IMR-90 (cell line): ENCODE data around the gene ZNF277. TPM values are rescaled to one million over a fixed set of nuclear protein-coding genes. Genes with fewer than 3 reads are reported as not detected.

ENCODE experiments used
- ATAC-seq: fragments of 200-7000 bp; cut with Tn5 transposase; 2 replicates; pipeline ENCODE4 v1.9.1; 2020; ENCODE audit warnings: low read depth, mild to moderate bottlenecking, moderate library complexity
- BruUV-seq: library from RNA; stranded (reverse); fragments of 400-500 nt; replicated peaks from 2 replicates; lab custom pipeline; 2021; lab: Mats Ljungman, UMichigan
- CTCF ChIA-PET: fragments of 300-600 bp; formaldehyde crosslinking; extraction: SDS; loops from one replicate; lab custom pipeline; 2021; ENCODE audit warnings: antibody characterized with exemption; lab: Yijun Ruan, JAX
- POLR2A ChIA-PET: fragments of 300-600 bp; sonication (Branson Sonifier 250); formaldehyde crosslinking; loops from one replicate; lab custom pipeline; 2022; ENCODE audit warnings: antibody characterized with exemption; ENCODE audit not compliant: unreplicated experiment; lab: Charles Lee
- DNase-seq: peaks from one replicate; pipeline ENCODE4 v3.0.0; 2013
- H2AFZ ChIP-seq: replicated peaks from 2 replicates; pipeline ENCODE3; 2013; ENCODE audit warnings: low read length, mild to moderate bottlenecking; ENCODE audit not compliant: poor library complexity
- H2AK5ac ChIP-seq: 2 replicates; pipeline ENCODE4 v1.6.1; 2013; ENCODE audit warnings: low read depth, low read length, inconsistent platforms
- H2AK9ac ChIP-seq: replicated peaks from 2 replicates; pipeline ENCODE3; 2013; ENCODE audit warnings: mild to moderate bottlenecking, low read depth, low read length, moderate library complexity; ENCODE audit not compliant: poor library complexity
- H2BK120ac ChIP-seq: 2 replicates; pipeline ENCODE4 v1.6.1; 2013; ENCODE audit warnings: low read depth, low read length, inconsistent platforms
- H2BK15ac ChIP-seq: 3 replicates; pipeline ENCODE4 v1.6.1; 2013; ENCODE audit warnings: low read depth, low read length, inconsistent platforms
- H2BK20ac ChIP-seq: 2 replicates; pipeline ENCODE4 v1.6.1; 2013; ENCODE audit warnings: low read depth, mild to moderate bottlenecking, inconsistent platforms, low read length, moderate library complexity
- H2BK5ac ChIP-seq: 2 replicates; pipeline ENCODE4 v1.6.1; 2013; ENCODE audit warnings: mild to moderate bottlenecking, low read depth, low read length, inconsistent platforms; ENCODE audit not compliant: poor library complexity, severe bottlenecking
- H3K14ac ChIP-seq: replicated peaks from 2 replicates; pipeline ENCODE4 v1.6.1; 2013; ENCODE audit warnings: low read depth, low read length, inconsistent platforms
- H3K18ac ChIP-seq: 2 replicates; pipeline ENCODE4 v1.6.1; 2013; ENCODE audit warnings: low read depth, low read length, control low read depth
- H3K23ac ChIP-seq: 2 replicates; pipeline ENCODE4 v1.6.1; 2013; ENCODE audit warnings: low read depth, low read length, inconsistent platforms
- H3K27ac ChIP-seq: 2 replicates; pipeline ENCODE4 v1.5.1; 2013; ENCODE audit warnings: mild to moderate bottlenecking, control low read depth, low read length; ENCODE audit not compliant: insufficient read depth
- H3K27me3 ChIP-seq: 2 replicates; pipeline ENCODE4 v1.6.1; 2013; ENCODE audit warnings: low read length; ENCODE audit not compliant: control insufficient read depth, insufficient read depth
- H3K36me3 ChIP-seq: 2 replicates; pipeline ENCODE4 v1.6.1; 2013; ENCODE audit warnings: low read length, mixed read lengths; ENCODE audit not compliant: control insufficient read depth, insufficient read depth
- H3K4ac ChIP-seq: 2 replicates; pipeline ENCODE4 v1.6.1; 2013; ENCODE audit warnings: low read depth, low read length, inconsistent platforms
- H3K4me1 ChIP-seq: 2 replicates; pipeline ENCODE4 v1.6.1; 2013; ENCODE audit warnings: low read length, mixed read lengths; ENCODE audit not compliant: control insufficient read depth, insufficient read depth
- H3K4me2 ChIP-seq: 2 replicates; pipeline ENCODE4 v1.6.1; 2013; ENCODE audit warnings: low read depth, mild to moderate bottlenecking, control low read depth, low read length, moderate library complexity
- H3K4me3 ChIP-seq: 2 replicates; pipeline ENCODE4 v1.5.1; 2013; ENCODE audit warnings: low read depth, mild to moderate bottlenecking, control low read depth, low read length, moderate library complexity; ENCODE audit not compliant: insufficient read depth
- H3K56ac ChIP-seq: 2 replicates; pipeline ENCODE4 v1.6.1; 2013; ENCODE audit warnings: low read length, inconsistent platforms; ENCODE audit not compliant: insufficient read depth; ENCODE audit errors: extremely low read depth
- H3K79me1 ChIP-seq, 2 experiments: 2 replicates each; pipeline ENCODE4 v1.6.1; 2013; ENCODE audit warnings: low read length in 2 of 2, inconsistent platforms in 1 of 2, low read depth in 1 of 2
- H3K9ac ChIP-seq: 2 replicates; pipeline ENCODE4 v1.6.1; 2013; ENCODE audit warnings: low read depth, low read length, control low read depth
- H3K9me1 ChIP-seq: 2 replicates; pipeline ENCODE4 v1.6.1; 2013; ENCODE audit warnings: low read length, inconsistent platforms; ENCODE audit not compliant: insufficient read depth
- H3K9me3 ChIP-seq: 2 replicates; pipeline ENCODE4 v1.6.1; 2013; ENCODE audit warnings: low read length; ENCODE audit not compliant: control insufficient read depth, insufficient read depth
- H4K20me1 ChIP-seq: 2 replicates; pipeline ENCODE4 v1.6.1; 2013; ENCODE audit warnings: low read length, inconsistent platforms; ENCODE audit not compliant: insufficient read depth
- H4K5ac ChIP-seq: 2 replicates; pipeline ENCODE4 v1.6.1; 2013; ENCODE audit warnings: mild to moderate bottlenecking, low read depth, low read length, control low read depth
- H4K8ac ChIP-seq, 2 experiments: 2 replicates each; pipeline ENCODE4 v1.6.1; 2013; ENCODE audit warnings: low read depth in 2 of 2, low read length in 2 of 2, control low read depth in 1 of 2, inconsistent platforms in 1 of 2
- H4K91ac ChIP-seq: 2 replicates; pipeline ENCODE4 v1.6.1; 2013; ENCODE audit warnings: low read depth, low read length, inconsistent platforms; ENCODE audit not compliant: insufficient read depth
- BHLHE40 ChIP-seq: fragments of 150-350 bp; IDR thresholded peaks from 2 replicates; pipeline ENCODE4 v1.6.1; 2016; ENCODE audit warnings: mild to moderate bottlenecking, low read depth, low read length
- CEBPB ChIP-seq: IDR thresholded peaks from 2 replicates; pipeline ENCODE4 v1.6.1; 2012; ENCODE audit warnings: low read depth, low read length, improper control_type of control experiment
- CHD1 ChIP-seq: IDR thresholded peaks from 2 replicates; pipeline ENCODE4 v1.6.1; 2012; ENCODE audit warnings: low read depth, low read length, improper control_type of control experiment
- FOS ChIP-seq: fragments of 150-350 bp; IDR thresholded peaks from 2 replicates; pipeline ENCODE4 v1.6.1; 2016; ENCODE audit warnings: low read depth, low read length
- MAFK ChIP-seq: IDR thresholded peaks from 2 replicates; pipeline ENCODE4 v1.6.1; 2012; ENCODE audit warnings: low read depth, low read length, improper control_type of control experiment
- MAZ ChIP-seq: IDR thresholded peaks from 2 replicates; pipeline ENCODE4 v1.6.1; 2012; ENCODE audit warnings: low read depth, mild to moderate bottlenecking, low read length, improper control_type of control experiment, moderate library complexity, borderline replicate concordance
- MXI1 ChIP-seq: IDR thresholded peaks from 2 replicates; pipeline ENCODE4 v1.6.1; 2012; ENCODE audit warnings: low read depth, mild to moderate bottlenecking, low read length, moderate library complexity, borderline replicate concordance
- NFE2L2 ChIP-seq: fragments of 150-350 bp; IDR thresholded peaks from 2 replicates; pipeline ENCODE4 v1.6.1; 2016; ENCODE audit warnings: low read depth, mild to moderate bottlenecking, low read length
- POLR2A ChIP-seq: IDR thresholded peaks from 2 replicates; pipeline ENCODE4 v1.6.1; 2012; ENCODE audit warnings: mild to moderate bottlenecking, low read depth, low read length
- RAD21 ChIP-seq: IDR thresholded peaks from 2 replicates; pipeline ENCODE4 v1.6.1; 2012; ENCODE audit warnings: low read length, improper control_type of control experiment
- RCOR1 ChIP-seq: IDR thresholded peaks from 2 replicates; pipeline ENCODE4 v1.6.1; 2012; ENCODE audit warnings: mild to moderate bottlenecking, low read length, improper control_type of control experiment; ENCODE audit not compliant: insufficient replicate concordance
- RFX5 ChIP-seq: IDR thresholded peaks from 2 replicates; pipeline ENCODE4 v1.8.0; 2012; ENCODE audit warnings: low read depth, mild to moderate bottlenecking, low read length, moderate library complexity
- SMC3 ChIP-seq: fragments of 150-350 bp; IDR thresholded peaks from 2 replicates; pipeline ENCODE4 v1.6.1; 2016; ENCODE audit warnings: low read depth, mild to moderate bottlenecking, antibody characterized with exemption, low read length, moderate library complexity
- WGBS, 2 experiments: methylation state at CpG; one replicate each; pipeline versions ENCODE4 v1.1.5 to v1.1.7; 2013; ENCODE audit warnings: missing lambda C conversion rate in 2 of 2; ENCODE audit not compliant: insufficient read length in 1 of 2; ENCODE audit errors: extremely low coverage in 2 of 2; 5-methylcytosine and 5-hydroxymethylcytosine counted together
- dilution Hi-C: fragments of 300-500 bp; cut with HindIII; formaldehyde crosslinking; loops from one replicate; pipeline ENCODE4 v1.14.3; 2018; ENCODE audit warnings: low sequenced_read_pairs; ENCODE audit not compliant: unreplicated experiment
- in situ Hi-C: fragments of 300-500 bp; cut with MboI; formaldehyde crosslinking; loops from 3 replicates; pipeline ENCODE4 v1.14.3; 2019; ENCODE audit warnings: low sequenced_read_pairs, inconsistent platforms, mixed read lengths
- intact Hi-C: fragments of 100-400 bp; cut with micrococcal nuclease; formaldehyde crosslinking; loops from 2 replicates; pipeline ENCODE4 v1.10.0; 2022
- polyA plus RNA-seq, 3 experiments: library from polyadenylated mRNA; depleted of rRNA; stranded (reverse); fragments of >200 nt; gene quantifications; 2 replicates each; pipeline ENCODE4 v1.2.3, GENCODE V29; 2012; ENCODE audit warnings: low replicate concordance in 1 of 3
- total RNA-seq: library from RNA; depleted of rRNA; stranded (reverse); fragments of >200 nt; gene quantifications from 2 replicates; pipeline ENCODE4 v1.2.3, GENCODE V29; 2012
- TF ChIP-seq, protein P1 (sequence below): fragments of 150-350 bp; IDR thresholded peaks from 2 replicates; pipeline ENCODE4 v1.6.1; 2016; ENCODE audit warnings: low read depth, mild to moderate bottlenecking, low read length, moderate library complexity, borderline replicate concordance
- TF ChIP-seq, protein P2 (sequence below): fragments of 150-350 bp; IDR thresholded peaks from 2 replicates; pipeline ENCODE4 v1.6.1; 2017; ENCODE audit warnings: mild to moderate bottlenecking, antibody characterized with exemption, low read length, low read depth
- TF ChIP-seq, protein P3 (sequence below): conservative IDR thresholded peaks from 2 replicates; pipeline ENCODE4 v1.5.1; 2012; ENCODE audit warnings: mild to moderate bottlenecking, low read depth, low read length, improper control_type of control experiment

The ZNF277 gene
- total and polyA plus RNA-seq, 2 of the 4 experiments (the other 2 are of a cell fraction), result 7.3 to 21.3 TPM

DNA sequence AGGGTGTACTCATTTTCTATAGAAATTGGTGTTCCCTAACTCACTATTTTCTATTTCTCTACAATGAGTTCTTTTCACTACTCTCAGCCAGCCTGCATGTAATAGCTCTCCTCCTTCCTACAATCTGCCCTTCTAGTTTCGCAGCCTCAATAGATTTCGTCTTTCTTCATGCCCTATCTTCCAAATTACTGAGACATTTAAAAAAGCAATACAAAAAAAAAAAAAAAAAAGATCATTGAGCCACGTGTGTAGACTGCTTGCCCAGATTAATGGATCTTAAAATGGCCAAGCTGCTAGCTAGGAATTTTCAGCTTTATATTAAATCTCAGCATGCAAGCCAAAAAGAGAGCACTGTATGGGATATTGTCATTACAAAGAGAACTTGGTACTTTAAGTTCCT is 55.5 kb downstream of the ZNF277 start:
- no peak overlapping the region for H3K4me3 ChIP-seq
- DNase-seq (no peak), ATAC-seq (no peak)
- no peak overlapping the region for H3K4ac ChIP-seq
- H3K27me3 ChIP-seq, result no peaks in the 10 kb centered on the region
- no peak overlapping the region for H2AK9ac ChIP-seq
- H4K20me1 ChIP-seq, result peaks cover 3% of the 10 kb centered on the region; the same call in 1 of the 2 replicates
- no TSS peak for BruUV-seq
- H2AK5ac ChIP-seq, result no peak overlapping the region
- WGBS, 2 experiments, result no CpG with 5 or more reads among the region's 3 CpGs
- peaks cover 2% of the 10 kb centered on the region; the same call in 1 of the 2 replicates for H3K4me1 ChIP-seq
- H3K23ac ChIP-seq, result no peak overlapping the region
- ChIA-PET CTCF (interaction anchor here (1.1 kb wide), 1 partner anchor 28 kb away, joined by 3 read pairs; no protein-coding TSS in a partner anchor), POLR2A (no interaction called here)
- H3K9ac ChIP-seq, result no peak overlapping the region
- no peak for TF ChIP-seq NFE2L2
- no peak for TF ChIP-seq RFX5
- TF ChIP-seq MAZ, result no peak
- TF ChIP-seq MAFK, result no peak
- no peak for TF ChIP-seq CEBPB
- TF ChIP-seq FOS, result no peak
- no peak for TF ChIP-seq POLR2A
- TF ChIP-seq RCOR1, result no peak
- TF ChIP-seq SMC3, result no peak
- TF ChIP-seq, protein P1, sequence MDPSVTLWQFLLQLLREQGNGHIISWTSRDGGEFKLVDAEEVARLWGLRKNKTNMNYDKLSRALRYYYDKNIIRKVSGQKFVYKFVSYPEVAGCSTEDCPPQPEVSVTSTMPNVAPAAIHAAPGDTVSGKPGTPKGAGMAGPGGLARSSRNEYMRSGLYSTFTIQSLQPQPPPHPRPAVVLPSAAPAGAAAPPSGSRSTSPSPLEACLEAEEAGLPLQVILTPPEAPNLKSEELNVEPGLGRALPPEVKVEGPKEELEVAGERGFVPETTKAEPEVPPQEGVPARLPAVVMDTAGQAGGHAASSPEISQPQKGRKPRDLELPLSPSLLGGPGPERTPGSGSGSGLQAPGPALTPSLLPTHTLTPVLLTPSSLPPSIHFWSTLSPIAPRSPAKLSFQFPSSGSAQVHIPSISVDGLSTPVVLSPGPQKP, result no peak
- no peak for TF ChIP-seq CHD1
- TF ChIP-seq MXI1, result no peak
- no peak for TF ChIP-seq RAD21
- no peak for TF ChIP-seq BHLHE40
- TF ChIP-seq, protein P2, sequence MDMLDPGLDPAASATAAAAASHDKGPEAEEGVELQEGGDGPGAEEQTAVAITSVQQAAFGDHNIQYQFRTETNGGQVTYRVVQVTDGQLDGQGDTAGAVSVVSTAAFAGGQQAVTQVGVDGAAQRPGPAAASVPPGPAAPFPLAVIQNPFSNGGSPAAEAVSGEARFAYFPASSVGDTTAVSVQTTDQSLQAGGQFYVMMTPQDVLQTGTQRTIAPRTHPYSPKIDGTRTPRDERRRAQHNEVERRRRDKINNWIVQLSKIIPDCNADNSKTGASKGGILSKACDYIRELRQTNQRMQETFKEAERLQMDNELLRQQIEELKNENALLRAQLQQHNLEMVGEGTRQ, result no peak
- TF ChIP-seq, protein P3, sequence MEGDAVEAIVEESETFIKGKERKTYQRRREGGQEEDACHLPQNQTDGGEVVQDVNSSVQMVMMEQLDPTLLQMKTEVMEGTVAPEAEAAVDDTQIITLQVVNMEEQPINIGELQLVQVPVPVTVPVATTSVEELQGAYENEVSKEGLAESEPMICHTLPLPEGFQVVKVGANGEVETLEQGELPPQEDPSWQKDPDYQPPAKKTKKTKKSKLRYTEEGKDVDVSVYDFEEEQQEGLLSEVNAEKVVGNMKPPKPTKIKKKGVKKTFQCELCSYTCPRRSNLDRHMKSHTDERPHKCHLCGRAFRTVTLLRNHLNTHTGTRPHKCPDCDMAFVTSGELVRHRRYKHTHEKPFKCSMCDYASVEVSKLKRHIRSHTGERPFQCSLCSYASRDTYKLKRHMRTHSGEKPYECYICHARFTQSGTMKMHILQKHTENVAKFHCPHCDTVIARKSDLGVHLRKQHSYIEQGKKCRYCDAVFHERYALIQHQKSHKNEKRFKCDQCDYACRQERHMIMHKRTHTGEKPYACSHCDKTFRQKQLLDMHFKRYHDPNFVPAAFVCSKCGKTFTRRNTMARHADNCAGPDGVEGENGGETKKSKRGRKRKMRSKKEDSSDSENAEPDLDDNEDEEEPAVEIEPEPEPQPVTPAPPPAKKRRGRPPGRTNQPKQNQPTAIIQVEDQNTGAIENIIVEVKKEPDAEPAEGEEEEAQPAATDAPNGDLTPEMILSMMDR, result no peak
- in situ Hi-C loops (no loop called here), intact Hi-C loops (no loop called here), dilution Hi-C loops (no loop called here)
- H3K56ac ChIP-seq, result no peak overlapping the region
- H4K8ac ChIP-seq, result no peak overlapping the region
- H4K5ac ChIP-seq, result no peak overlapping the region
- H2BK20ac ChIP-seq, result no peak overlapping the region
- H4K91ac ChIP-seq, result no peak overlapping the region
- no peaks in the 10 kb centered on the region for H3K36me3 ChIP-seq
- no peak overlapping the region for H3K27ac ChIP-seq
- no peak overlapping the region for H3K14ac ChIP-seq
- no peak overlapping the region for H2BK120ac ChIP-seq
- H3K79me1 ChIP-seq, result peaks cover 13 to 30% of the 10 kb centered on the region in 2 experiments; a peak in 3 of 4 replicates
- H2AFZ ChIP-seq, result no peak overlapping the region
- H2BK5ac ChIP-seq, result no peak overlapping the region
- no peak overlapping the region for H2BK15ac ChIP-seq
- no peaks in the 10 kb centered on the region for H3K9me3 ChIP-seq
- no peaks in the 10 kb centered on the region for H3K9me1 ChIP-seq
- H3K18ac ChIP-seq, result no peak overlapping the region
- H3K4me2 ChIP-seq, result no peak overlapping the region
